HepG2 (cell line): ENCODE data around the gene SNRNP27. TPM values are rescaled to one million over a fixed set of nuclear protein-coding genes. Genes with fewer than 3 reads are reported as not detected.
A peak's percentile ranks its signal among the peaks of the same experiment; 100 is the strongest.

ENCODE experiments used
- ATF2 ChIP-seq: sonication (generic); formaldehyde crosslinking; IDR thresholded peaks from 2 replicates; pipeline ENCODE4 v1.4.0; 2020; ENCODE audit warnings: missing genetic modification reagents
- DDIT3 ChIP-seq: sonication (generic); formaldehyde crosslinking; IDR thresholded peaks from 2 replicates; pipeline ENCODE4 v1.4.0; 2020; ENCODE audit warnings: mild to moderate bottlenecking, missing genetic modification reagents
- FIP1L1 ChIP-seq: fragments of 200-400 bp; formaldehyde crosslinking; IDR thresholded peaks from 2 replicates; pipeline ENCODE4 v1.6.1; 2018; ENCODE audit warnings: low read depth, mild to moderate bottlenecking, low read length, moderate library complexity, borderline replicate concordance; ENCODE audit not compliant: insufficient read depth
- PPARG ChIP-seq: conservative IDR thresholded peaks from 2 replicates; pipeline ENCODE4 v1.6.1; 2016; ENCODE audit warnings: missing biosample characterization, missing genetic modification reagents
- RFXANK ChIP-seq: IDR thresholded peaks from 2 replicates; pipeline ENCODE4 v1.6.1; 2016
- RFXAP ChIP-seq: sonication (generic); formaldehyde crosslinking; IDR thresholded peaks from 2 replicates; pipeline ENCODE4 v1.4.0; 2020; ENCODE audit warnings: missing genetic modification reagents, borderline replicate concordance
- SKIL ChIP-seq: sonication (generic); formaldehyde crosslinking; IDR thresholded peaks from 2 replicates; pipeline ENCODE4 v1.8.0; 2022; ENCODE audit warnings: missing genetic modification reagents, mild to moderate bottlenecking, moderate library complexity, borderline replicate concordance
- SOX6 ChIP-seq, 2 experiments: fragments of 450-650 bp in 1 of 2; sonication (generic) in 1 of 2; formaldehyde crosslinking in 1 of 2; IDR thresholded peaks; 2 replicates each; pipeline versions ENCODE4 v1.4.0 to v1.6.1; 2017 to 2020; ENCODE audit warnings: antibody characterized with exemption in 1 of 2, mild to moderate bottlenecking in 1 of 2, missing genetic modification reagents in 1 of 2
- SP4 ChIP-seq: sonication (generic); formaldehyde crosslinking; IDR thresholded peaks from 2 replicates; pipeline ENCODE4 v1.8.1; 2023; ENCODE audit warnings: mild to moderate bottlenecking, missing genetic modification reagents
- TBX3 ChIP-seq: fragments of 450-650 bp; IDR thresholded peaks from 2 replicates; pipeline ENCODE4 v1.6.1; 2017; ENCODE audit warnings: antibody characterized with exemption, mild to moderate bottlenecking, inconsistent platforms, borderline replicate concordance
- ZNF264 ChIP-seq: sonication (generic); formaldehyde crosslinking; IDR thresholded peaks from 2 replicates; pipeline ENCODE4 v1.4.0; 2020; ENCODE audit warnings: missing genetic modification reagents
- ZNF577 ChIP-seq: sonication (generic); formaldehyde crosslinking; IDR thresholded peaks from 2 replicates; pipeline ENCODE4 v1.4.0; 2020; ENCODE audit warnings: mild to moderate bottlenecking, low read depth, missing genetic modification reagents, borderline replicate concordance
- ZNF670 ChIP-seq: sonication (generic); formaldehyde crosslinking; IDR thresholded peaks from 2 replicates; pipeline ENCODE4 v1.8.0; 2022; ENCODE audit warnings: mild to moderate bottlenecking, missing genetic modification reagents, borderline replicate concordance
- ZNF713 ChIP-seq: sonication (generic); formaldehyde crosslinking; IDR thresholded peaks from 2 replicates; pipeline ENCODE4 v1.4.0; 2020; ENCODE audit warnings: mild to moderate bottlenecking, missing genetic modification reagents
- ZNF720 ChIP-seq: sonication (generic); formaldehyde crosslinking; IDR thresholded peaks from 2 replicates; pipeline ENCODE4 v1.4.0; 2020; ENCODE audit warnings: missing genetic modification reagents
- ZNF749 ChIP-seq: sonication (generic); formaldehyde crosslinking; IDR thresholded peaks from 2 replicates; pipeline ENCODE4 v1.8.0; 2022; ENCODE audit warnings: mild to moderate bottlenecking, missing genetic modification reagents, moderate library complexity, borderline replicate concordance
- polyA plus RNA-seq, 8 experiments: library from polyadenylated mRNA; depleted of rRNA in 3 of 8; stranded (reverse) in 7 of 8; unstranded in 1 of 8; fragments of >200 nt; fragmentation: Illumina TruSeq in 4 of 8; extraction: Trizol in 4 of 8; gene quantifications; 2 replicates each; pipeline versions ENCODE4 v1.2.1 to v1.2.3, GENCODE V29; 2011 to 2016; ENCODE audit warnings: low read depth in 4 of 8, missing spikeins in 1 of 8, mixed read lengths in 1 of 8; ENCODE audit not compliant: insufficient read depth in 1 of 8
- total RNA-seq, 5 experiments: library from RNA; depleted of rRNA; stranded (reverse); fragments of >200 nt; fragmentation: Illumina TruSeq; extraction: Trizol; gene quantifications; 2 replicates each; pipeline ENCODE4 v1.2.3, GENCODE V29; 2016; ENCODE audit warnings: low read depth in 1 of 5
- TF ChIP-seq, protein P1 (sequence below): sonication (generic); formaldehyde crosslinking; IDR thresholded peaks from 2 replicates; pipeline ENCODE4 v1.5.0; 2020; ENCODE audit warnings: mild to moderate bottlenecking, missing genetic modification reagents
- TF ChIP-seq, protein P2 (sequence below): IDR thresholded peaks from 2 replicates; pipeline ENCODE4 v1.6.1; 2016; ENCODE audit warnings: missing biosample characterization, missing genetic modification reagents, low read depth

Gene SNRNP27
- total and polyA plus RNA-seq, 2 of the 13 experiments (the other 11 are each of a cell fraction or from before 2014, with no cell fraction given), result 49.8 to 54.6 TPM

DNA sequence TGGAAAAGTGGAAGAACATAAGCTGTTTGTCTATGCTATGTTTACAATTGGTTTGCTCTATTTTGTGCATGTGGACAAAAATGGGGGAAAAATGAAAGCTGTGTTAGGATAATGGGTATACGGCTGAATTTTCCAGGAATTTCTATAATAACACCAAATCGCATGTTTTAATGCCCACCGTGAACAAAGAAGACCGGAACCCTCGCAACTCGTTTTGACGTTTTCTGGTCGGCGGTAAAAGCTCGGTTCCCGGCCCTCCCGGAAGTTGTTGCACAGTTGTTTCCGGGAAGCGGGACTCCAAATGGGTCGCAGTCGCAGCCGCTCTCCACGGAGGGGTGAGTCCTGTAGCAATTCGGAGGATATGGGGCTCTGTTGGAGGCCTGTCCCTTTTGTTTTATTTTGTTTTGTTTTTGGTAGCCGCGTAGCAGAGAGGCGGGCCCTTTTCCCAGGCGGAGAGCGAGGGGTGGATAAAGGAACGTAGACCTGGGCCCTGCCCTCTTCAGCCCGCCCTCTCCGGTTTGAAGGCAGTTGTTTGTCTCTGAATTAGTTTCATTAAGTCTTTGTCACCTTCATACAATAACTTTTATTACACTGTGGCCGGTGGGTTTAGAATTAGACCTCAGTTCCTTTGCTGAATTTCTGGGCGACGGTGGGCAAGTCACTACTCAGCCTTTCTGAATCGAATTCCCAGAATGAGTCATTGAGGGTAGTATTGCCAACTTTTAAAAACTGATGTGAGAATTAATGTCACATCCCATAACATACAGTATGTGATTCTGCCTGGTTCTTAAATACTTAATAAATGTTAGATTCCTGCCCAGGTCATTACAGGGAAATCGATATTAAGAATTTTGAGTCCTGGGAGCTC is at the start of gene SNRNP27 (continued):
- 0 out of 2 replicates have a peak, but pooled peaks have one; percentile 63 for TF ChIP-seq ZNF720 (CRISPR knock-in tag)
- peak; percentile 86 for TF ChIP-seq RFXANK (CRISPR knock-in tag)
- TF ChIP-seq ZNF577 (CRISPR knock-in tag), result no peak
- peak; percentile 76; the same call in 1 of the 2 replicates for TF ChIP-seq ZNF670 (CRISPR knock-in tag)
- no peak for TF ChIP-seq DDIT3 (CRISPR knock-in tag)
- TF ChIP-seq ZNF264 (CRISPR knock-in tag), result peak; percentile 96
- TF ChIP-seq TBX3, result no peak
- TF ChIP-seq ZNF749 (CRISPR knock-in tag), result peak; percentile 88; the same call in 1 of the 2 replicates
- no peak for TF ChIP-seq SOX6 (IDR thresholded peaks at IDR 0.05)
- TF ChIP-seq SOX6 (CRISPR knock-in tag; IDR thresholded peaks at IDR 0.05), result no peak
- TF ChIP-seq, protein P1, sequence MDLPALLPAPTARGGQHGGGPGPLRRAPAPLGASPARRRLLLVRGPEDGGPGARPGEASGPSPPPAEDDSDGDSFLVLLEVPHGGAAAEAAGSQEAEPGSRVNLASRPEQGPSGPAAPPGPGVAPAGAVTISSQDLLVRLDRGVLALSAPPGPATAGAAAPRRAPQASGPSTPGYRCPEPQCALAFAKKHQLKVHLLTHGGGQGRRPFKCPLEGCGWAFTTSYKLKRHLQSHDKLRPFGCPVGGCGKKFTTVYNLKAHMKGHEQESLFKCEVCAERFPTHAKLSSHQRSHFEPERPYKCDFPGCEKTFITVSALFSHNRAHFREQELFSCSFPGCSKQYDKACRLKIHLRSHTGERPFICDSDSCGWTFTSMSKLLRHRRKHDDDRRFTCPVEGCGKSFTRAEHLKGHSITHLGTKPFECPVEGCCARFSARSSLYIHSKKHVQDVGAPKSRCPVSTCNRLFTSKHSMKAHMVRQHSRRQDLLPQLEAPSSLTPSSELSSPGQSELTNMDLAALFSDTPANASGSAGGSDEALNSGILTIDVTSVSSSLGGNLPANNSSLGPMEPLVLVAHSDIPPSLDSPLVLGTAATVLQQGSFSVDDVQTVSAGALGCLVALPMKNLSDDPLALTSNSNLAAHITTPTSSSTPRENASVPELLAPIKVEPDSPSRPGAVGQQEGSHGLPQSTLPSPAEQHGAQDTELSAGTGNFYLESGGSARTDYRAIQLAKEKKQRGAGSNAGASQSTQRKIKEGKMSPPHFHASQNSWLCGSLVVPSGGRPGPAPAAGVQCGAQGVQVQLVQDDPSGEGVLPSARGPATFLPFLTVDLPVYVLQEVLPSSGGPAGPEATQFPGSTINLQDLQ (CRISPR knock-in tag), result no peak; the same call in 1 of the 2 replicates
- peak; percentile 91 for TF ChIP-seq ATF2 (CRISPR knock-in tag)
- TF ChIP-seq ZNF713 (CRISPR knock-in tag), result no peak
- no peak for TF ChIP-seq FIP1L1
- peak; percentile 94 for TF ChIP-seq RFXAP
- peak; percentile 50; the same call in 1 of the 2 replicates for TF ChIP-seq SP4 (CRISPR knock-in tag)
- no peak for TF ChIP-seq SKIL (CRISPR knock-in tag)
- TF ChIP-seq, protein P2, sequence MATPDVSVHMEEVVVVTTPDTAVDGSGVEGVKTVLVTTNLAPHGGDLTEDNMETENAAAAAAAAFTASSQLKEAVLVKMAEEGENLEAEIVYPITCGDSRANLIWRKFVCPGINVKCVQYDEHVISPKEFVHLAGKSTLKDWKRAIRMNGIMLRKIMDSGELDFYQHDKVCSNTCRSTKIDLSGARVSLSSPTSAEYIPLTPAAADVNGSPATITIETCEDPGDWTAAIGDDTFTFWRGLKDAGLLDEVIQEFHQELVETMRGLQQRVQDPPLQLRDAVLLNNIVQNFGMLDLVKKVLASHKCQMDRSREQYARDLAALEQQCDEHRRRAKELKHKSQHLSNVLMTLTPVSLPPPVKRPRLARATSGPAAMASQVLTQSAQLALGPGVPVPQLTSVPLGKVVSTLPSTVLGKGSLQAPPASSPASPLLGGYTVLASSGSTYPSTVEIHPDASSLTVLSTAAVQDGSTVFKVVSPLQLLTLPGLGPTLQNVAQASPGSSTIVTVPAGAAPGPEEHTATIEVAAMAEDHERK, result 0 out of 2 replicates have a peak, but pooled peaks have one; percentile 37
- peak; percentile 72; the same call in 1 of the 2 replicates for TF ChIP-seq PPARG (CRISPR knock-in tag)
